ENCODE measurements around the gene ATXN7L1. TPM values are rescaled to one million over a fixed set of nuclear protein-coding genes. Genes with fewer than 3 reads are reported as not detected.

ATXN7L1 gene
- total RNA-seq, 4 donors from 2014 or later: 4.6 to 12.5 (median 10.1) TPM

- no peak for DNase-seq (ENCODE audit: extremely low spot score)
These were observed 50.3 kb downstream of the ATXN7L1 start for GRCh38 chr7:105826143-105826542.

DNA sequence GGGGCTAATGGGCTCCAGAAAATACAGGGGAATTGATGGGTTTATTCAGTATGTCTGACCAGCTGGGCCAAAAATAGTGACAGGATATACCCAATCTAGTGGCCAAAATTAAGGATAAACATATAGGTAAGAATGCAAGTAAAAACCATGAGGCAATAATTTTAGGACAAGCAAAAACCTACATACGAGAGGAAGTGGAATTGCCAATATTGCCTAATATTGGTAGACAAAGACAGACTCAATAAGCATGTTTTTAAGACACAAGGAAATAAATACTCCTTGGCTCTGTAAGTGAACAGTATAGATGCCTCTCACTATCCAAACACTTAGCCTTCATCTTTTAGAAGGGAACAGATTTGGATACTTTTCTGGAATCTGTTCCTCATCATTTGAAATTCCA lies 51.0 kb downstream of the ATXN7L1 start:
- no peak for DNase-seq (ENCODE audit: extremely low spot score)
- no peak overlapping the region for H3K27ac ChIP-seq (replicated peaks in 1 of 4)
- H3K27me3 ChIP-seq: no peaks in the 10 kb centered on the region
- TF ChIP-seq, protein P1, sequence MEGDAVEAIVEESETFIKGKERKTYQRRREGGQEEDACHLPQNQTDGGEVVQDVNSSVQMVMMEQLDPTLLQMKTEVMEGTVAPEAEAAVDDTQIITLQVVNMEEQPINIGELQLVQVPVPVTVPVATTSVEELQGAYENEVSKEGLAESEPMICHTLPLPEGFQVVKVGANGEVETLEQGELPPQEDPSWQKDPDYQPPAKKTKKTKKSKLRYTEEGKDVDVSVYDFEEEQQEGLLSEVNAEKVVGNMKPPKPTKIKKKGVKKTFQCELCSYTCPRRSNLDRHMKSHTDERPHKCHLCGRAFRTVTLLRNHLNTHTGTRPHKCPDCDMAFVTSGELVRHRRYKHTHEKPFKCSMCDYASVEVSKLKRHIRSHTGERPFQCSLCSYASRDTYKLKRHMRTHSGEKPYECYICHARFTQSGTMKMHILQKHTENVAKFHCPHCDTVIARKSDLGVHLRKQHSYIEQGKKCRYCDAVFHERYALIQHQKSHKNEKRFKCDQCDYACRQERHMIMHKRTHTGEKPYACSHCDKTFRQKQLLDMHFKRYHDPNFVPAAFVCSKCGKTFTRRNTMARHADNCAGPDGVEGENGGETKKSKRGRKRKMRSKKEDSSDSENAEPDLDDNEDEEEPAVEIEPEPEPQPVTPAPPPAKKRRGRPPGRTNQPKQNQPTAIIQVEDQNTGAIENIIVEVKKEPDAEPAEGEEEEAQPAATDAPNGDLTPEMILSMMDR (IDR thresholded peaks at IDR 0.05): no peak
- TF ChIP-seq EP300 (IDR thresholded peaks at IDR 0.05) (no peak), POLR2AphosphoS5 (IDR thresholded peaks at IDR 0.05) (no peak), POLR2A (IDR thresholded peaks at IDR 0.05; ENCODE audit: low read depth) (no peak)
- H3K9me3 ChIP-seq: no peaks in the 10 kb centered on the region
- peaks cover 8 to 32% (median 26%) of the 10 kb centered on the region in 4 donors for H3K4me1 ChIP-seq
- no peaks in the 10 kb centered on the region for H3K36me3 ChIP-seq
- intact Hi-C loops (cut with DNase I): no loop called here
- 92% methylated on average over 1 of the region's 1 CpG for WGBS
- no peak overlapping the region for H3K4me3 ChIP-seq

More at GRCh38 chr7:105826143-105826542, 50.3 kb downstream of the ATXN7L1 start:
- Histone ChIP-seq H3K4me3 (no peak overlapping the region), H3K9me3 (no peaks in the 10 kb centered on the region), H3K27me3 (no peaks in the 10 kb centered on the region), H3K4me1 (peaks cover 14 to 40% (median 33%) of the 10 kb centered on the region in 4 donors), H3K27ac (replicated peaks in 1 of 4) (no peak overlapping the region), H3K36me3 (no peaks in the 10 kb centered on the region)
- TF ChIP-seq POLR2AphosphoS5 (IDR thresholded peaks at IDR 0.05) (no peak), POLR2A (IDR thresholded peaks at IDR 0.05; ENCODE audit: low read depth) (no peak), EP300 (IDR thresholded peaks at IDR 0.05) (no peak)
- TF ChIP-seq, protein P1 (IDR thresholded peaks at IDR 0.05): no peak
- intact Hi-C loops (cut with DNase I): no loop called here

DNA sequence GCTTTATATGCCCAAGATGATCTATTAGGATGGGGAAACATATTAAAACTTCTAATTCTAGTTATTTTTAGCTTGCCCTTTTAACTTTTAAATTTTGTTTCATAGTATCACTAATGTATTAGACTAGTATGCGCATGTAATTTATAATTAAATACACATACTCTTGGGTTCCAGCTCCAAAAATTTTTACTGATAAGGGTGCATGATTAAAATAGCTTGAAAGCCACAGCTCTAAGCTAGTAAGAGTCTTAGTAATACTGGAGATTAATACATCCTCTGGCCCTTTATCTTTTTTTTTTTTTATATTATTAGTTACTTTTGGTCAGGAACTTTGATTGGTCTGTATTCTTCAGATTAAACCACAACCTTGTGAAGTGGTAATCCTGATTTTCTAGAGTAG lies 53.6 kb downstream of the ATXN7L1 start:
- intact Hi-C loops (cut with DNase I): no loop called here
- Histone ChIP-seq H3K27me3 (no peaks in the 10 kb centered on the region), H3K27ac (replicated peaks in 1 of 4) (no peak overlapping the region), H3K36me3 (no peaks in the 10 kb centered on the region), H3K4me3 (no peak overlapping the region), H3K4me1 (peaks cover 0 to 17% (median 11%) of the 10 kb centered on the region in 4 donors), H3K9me3 (no peaks in the 10 kb centered on the region)
- no peak for TF ChIP-seq POLR2A (IDR thresholded peaks at IDR 0.05; ENCODE audit: low read depth)
- TF ChIP-seq, protein P1 (IDR thresholded peaks at IDR 0.05): no peak
- TF ChIP-seq POLR2AphosphoS5 (IDR thresholded peaks at IDR 0.05): no peak
- no peak for TF ChIP-seq EP300 (IDR thresholded peaks at IDR 0.05)
- no peak for DNase-seq (ENCODE audit: extremely low spot score)
- WGBS: 92% methylated on average over 1 of the region's 1 CpG

DNA sequence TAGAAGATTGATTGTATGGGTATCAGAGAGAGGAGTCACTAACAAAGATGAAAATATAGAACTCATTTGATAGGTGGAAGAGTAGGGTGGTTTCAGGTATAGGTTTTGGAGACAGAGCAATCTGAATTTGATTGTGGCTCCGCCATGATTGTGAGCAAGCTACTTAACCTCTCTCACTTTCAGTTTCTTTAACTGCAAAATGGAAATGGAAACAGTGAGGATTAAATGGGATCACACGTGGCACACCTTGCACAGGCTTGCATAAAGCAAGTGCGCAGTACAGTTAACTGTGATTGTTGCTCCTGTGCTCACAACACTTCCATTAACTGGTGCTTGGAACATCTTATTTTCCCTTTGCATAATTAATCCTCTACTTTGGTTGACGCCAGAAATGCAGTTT lies 54.9 kb downstream of the ATXN7L1 start:
- TF ChIP-seq EP300 (IDR thresholded peaks at IDR 0.05): no peak
- TF ChIP-seq POLR2A (IDR thresholded peaks at IDR 0.05; ENCODE audit: low read depth): no peak
- TF ChIP-seq POLR2AphosphoS5 (IDR thresholded peaks at IDR 0.05): no peak
- TF ChIP-seq, protein P1 (IDR thresholded peaks at IDR 0.05): no peak
- Histone ChIP-seq H3K4me3 (no peak overlapping the region), H3K36me3 (no peaks in the 10 kb centered on the region), H3K9me3 (no peaks in the 10 kb centered on the region), H3K27me3 (no peaks in the 10 kb centered on the region), H3K27ac (replicated peaks in 1 of 4) (no peak overlapping the region), H3K4me1 (peaks cover 0 to 13% (median 10%) of the 10 kb centered on the region in 4 donors)
- 94% methylated on average over 4 of the region's 4 CpGs for WGBS
- DNase-seq (ENCODE audit: extremely low spot score): no peak
- intact Hi-C loops (cut with DNase I): no loop called here

All from esophagus muscularis mucosa (tissue), 4 donors.